IMR-90 (cell line): ENCODE data around the gene ADGRG1. TPM values are rescaled to one million over a fixed set of nuclear protein-coding genes. Genes with fewer than 3 reads are reported as not detected.

ENCODE experiments used
- ATAC-seq: fragments of 200-7000 bp; cut with Tn5 transposase; 2 replicates; pipeline ENCODE4 v1.9.1; 2020; ENCODE audit warnings: low read depth, mild to moderate bottlenecking, moderate library complexity
- BruUV-seq: library from RNA; stranded (reverse); fragments of 400-500 nt; replicated peaks from 2 replicates; lab custom pipeline; 2021; lab: Mats Ljungman, UMichigan
- CTCF ChIA-PET: fragments of 300-600 bp; formaldehyde crosslinking; extraction: SDS; loops from one replicate; lab custom pipeline; 2021; ENCODE audit warnings: antibody characterized with exemption; lab: Yijun Ruan, JAX
- POLR2A ChIA-PET: fragments of 300-600 bp; sonication (Branson Sonifier 250); formaldehyde crosslinking; loops from one replicate; lab custom pipeline; 2022; ENCODE audit warnings: antibody characterized with exemption; ENCODE audit not compliant: unreplicated experiment; lab: Charles Lee
- DNase-seq: peaks from one replicate; pipeline ENCODE4 v3.0.0; 2013
- H2AFZ ChIP-seq: replicated peaks from 2 replicates; pipeline ENCODE3; 2013; ENCODE audit warnings: low read length, mild to moderate bottlenecking; ENCODE audit not compliant: poor library complexity
- H2AK5ac ChIP-seq: 2 replicates; pipeline ENCODE4 v1.6.1; 2013; ENCODE audit warnings: low read depth, low read length, inconsistent platforms
- H2AK9ac ChIP-seq: replicated peaks from 2 replicates; pipeline ENCODE3; 2013; ENCODE audit warnings: mild to moderate bottlenecking, low read depth, low read length, moderate library complexity; ENCODE audit not compliant: poor library complexity
- H2BK120ac ChIP-seq: 2 replicates; pipeline ENCODE4 v1.6.1; 2013; ENCODE audit warnings: low read depth, low read length, inconsistent platforms
- H2BK15ac ChIP-seq: 3 replicates; pipeline ENCODE4 v1.6.1; 2013; ENCODE audit warnings: low read depth, low read length, inconsistent platforms
- H2BK20ac ChIP-seq: 2 replicates; pipeline ENCODE4 v1.6.1; 2013; ENCODE audit warnings: low read depth, mild to moderate bottlenecking, inconsistent platforms, low read length, moderate library complexity
- H2BK5ac ChIP-seq: 2 replicates; pipeline ENCODE4 v1.6.1; 2013; ENCODE audit warnings: mild to moderate bottlenecking, low read depth, low read length, inconsistent platforms; ENCODE audit not compliant: poor library complexity, severe bottlenecking
- H3K14ac ChIP-seq: replicated peaks from 2 replicates; pipeline ENCODE4 v1.6.1; 2013; ENCODE audit warnings: low read depth, low read length, inconsistent platforms
- H3K18ac ChIP-seq: 2 replicates; pipeline ENCODE4 v1.6.1; 2013; ENCODE audit warnings: low read depth, low read length, control low read depth
- H3K23ac ChIP-seq: 2 replicates; pipeline ENCODE4 v1.6.1; 2013; ENCODE audit warnings: low read depth, low read length, inconsistent platforms
- H3K27ac ChIP-seq: 2 replicates; pipeline ENCODE4 v1.5.1; 2013; ENCODE audit warnings: mild to moderate bottlenecking, control low read depth, low read length; ENCODE audit not compliant: insufficient read depth
- H3K27me3 ChIP-seq: 2 replicates; pipeline ENCODE4 v1.6.1; 2013; ENCODE audit warnings: low read length; ENCODE audit not compliant: control insufficient read depth, insufficient read depth
- H3K36me3 ChIP-seq: 2 replicates; pipeline ENCODE4 v1.6.1; 2013; ENCODE audit warnings: low read length, mixed read lengths; ENCODE audit not compliant: control insufficient read depth, insufficient read depth
- H3K4ac ChIP-seq: 2 replicates; pipeline ENCODE4 v1.6.1; 2013; ENCODE audit warnings: low read depth, low read length, inconsistent platforms
- H3K4me1 ChIP-seq: 2 replicates; pipeline ENCODE4 v1.6.1; 2013; ENCODE audit warnings: low read length, mixed read lengths; ENCODE audit not compliant: control insufficient read depth, insufficient read depth
- H3K4me2 ChIP-seq: 2 replicates; pipeline ENCODE4 v1.6.1; 2013; ENCODE audit warnings: low read depth, mild to moderate bottlenecking, control low read depth, low read length, moderate library complexity
- H3K4me3 ChIP-seq: 2 replicates; pipeline ENCODE4 v1.5.1; 2013; ENCODE audit warnings: low read depth, mild to moderate bottlenecking, control low read depth, low read length, moderate library complexity; ENCODE audit not compliant: insufficient read depth
- H3K56ac ChIP-seq: 2 replicates; pipeline ENCODE4 v1.6.1; 2013; ENCODE audit warnings: low read length, inconsistent platforms; ENCODE audit not compliant: insufficient read depth; ENCODE audit errors: extremely low read depth
- H3K79me1 ChIP-seq, 2 experiments: 2 replicates each; pipeline ENCODE4 v1.6.1; 2013; ENCODE audit warnings: low read length in 2 of 2, inconsistent platforms in 1 of 2, low read depth in 1 of 2
- H3K9ac ChIP-seq: 2 replicates; pipeline ENCODE4 v1.6.1; 2013; ENCODE audit warnings: low read depth, low read length, control low read depth
- H3K9me1 ChIP-seq: 2 replicates; pipeline ENCODE4 v1.6.1; 2013; ENCODE audit warnings: low read length, inconsistent platforms; ENCODE audit not compliant: insufficient read depth
- H3K9me3 ChIP-seq: 2 replicates; pipeline ENCODE4 v1.6.1; 2013; ENCODE audit warnings: low read length; ENCODE audit not compliant: control insufficient read depth, insufficient read depth
- H4K20me1 ChIP-seq: 2 replicates; pipeline ENCODE4 v1.6.1; 2013; ENCODE audit warnings: low read length, inconsistent platforms; ENCODE audit not compliant: insufficient read depth
- H4K5ac ChIP-seq: 2 replicates; pipeline ENCODE4 v1.6.1; 2013; ENCODE audit warnings: mild to moderate bottlenecking, low read depth, low read length, control low read depth
- H4K8ac ChIP-seq, 2 experiments: 2 replicates each; pipeline ENCODE4 v1.6.1; 2013; ENCODE audit warnings: low read depth in 2 of 2, low read length in 2 of 2, control low read depth in 1 of 2, inconsistent platforms in 1 of 2
- H4K91ac ChIP-seq: 2 replicates; pipeline ENCODE4 v1.6.1; 2013; ENCODE audit warnings: low read depth, low read length, inconsistent platforms; ENCODE audit not compliant: insufficient read depth
- BHLHE40 ChIP-seq: fragments of 150-350 bp; IDR thresholded peaks from 2 replicates; pipeline ENCODE4 v1.6.1; 2016; ENCODE audit warnings: mild to moderate bottlenecking, low read depth, low read length
- CEBPB ChIP-seq: IDR thresholded peaks from 2 replicates; pipeline ENCODE4 v1.6.1; 2012; ENCODE audit warnings: low read depth, low read length, improper control_type of control experiment
- CHD1 ChIP-seq: IDR thresholded peaks from 2 replicates; pipeline ENCODE4 v1.6.1; 2012; ENCODE audit warnings: low read depth, low read length, improper control_type of control experiment
- CTCF ChIP-seq: conservative IDR thresholded peaks from 2 replicates; pipeline ENCODE4 v1.5.1; 2012; ENCODE audit warnings: mild to moderate bottlenecking, low read depth, low read length, improper control_type of control experiment
- FOS ChIP-seq: fragments of 150-350 bp; IDR thresholded peaks from 2 replicates; pipeline ENCODE4 v1.6.1; 2016; ENCODE audit warnings: low read depth, low read length
- MAFK ChIP-seq: IDR thresholded peaks from 2 replicates; pipeline ENCODE4 v1.6.1; 2012; ENCODE audit warnings: low read depth, low read length, improper control_type of control experiment
- MAZ ChIP-seq: IDR thresholded peaks from 2 replicates; pipeline ENCODE4 v1.6.1; 2012; ENCODE audit warnings: low read depth, mild to moderate bottlenecking, low read length, improper control_type of control experiment, moderate library complexity, borderline replicate concordance
- NFE2L2 ChIP-seq: fragments of 150-350 bp; IDR thresholded peaks from 2 replicates; pipeline ENCODE4 v1.6.1; 2016; ENCODE audit warnings: low read depth, mild to moderate bottlenecking, low read length
- RAD21 ChIP-seq: IDR thresholded peaks from 2 replicates; pipeline ENCODE4 v1.6.1; 2012; ENCODE audit warnings: low read length, improper control_type of control experiment
- RFX5 ChIP-seq: IDR thresholded peaks from 2 replicates; pipeline ENCODE4 v1.8.0; 2012; ENCODE audit warnings: low read depth, mild to moderate bottlenecking, low read length, moderate library complexity
- SMC3 ChIP-seq: fragments of 150-350 bp; IDR thresholded peaks from 2 replicates; pipeline ENCODE4 v1.6.1; 2016; ENCODE audit warnings: low read depth, mild to moderate bottlenecking, antibody characterized with exemption, low read length, moderate library complexity
- USF2 ChIP-seq: fragments of 150-350 bp; IDR thresholded peaks from 2 replicates; pipeline ENCODE4 v1.6.1; 2017; ENCODE audit warnings: mild to moderate bottlenecking, antibody characterized with exemption, low read length, low read depth
- WGBS, 2 experiments: methylation state at CpG; one replicate each; pipeline versions ENCODE4 v1.1.5 to v1.1.7; 2013; ENCODE audit warnings: missing lambda C conversion rate in 2 of 2; ENCODE audit not compliant: insufficient read length in 1 of 2; ENCODE audit errors: extremely low coverage in 2 of 2; 5-methylcytosine and 5-hydroxymethylcytosine counted together
- dilution Hi-C: fragments of 300-500 bp; cut with HindIII; formaldehyde crosslinking; loops from one replicate; pipeline ENCODE4 v1.14.3; 2018; ENCODE audit warnings: low sequenced_read_pairs; ENCODE audit not compliant: unreplicated experiment
- in situ Hi-C: fragments of 300-500 bp; cut with MboI; formaldehyde crosslinking; loops from 3 replicates; pipeline ENCODE4 v1.14.3; 2019; ENCODE audit warnings: low sequenced_read_pairs, inconsistent platforms, mixed read lengths
- intact Hi-C: fragments of 100-400 bp; cut with micrococcal nuclease; formaldehyde crosslinking; loops from 2 replicates; pipeline ENCODE4 v1.10.0; 2022
- polyA plus RNA-seq, 3 experiments: library from polyadenylated mRNA; depleted of rRNA; stranded (reverse); fragments of >200 nt; gene quantifications; 2 replicates each; pipeline ENCODE4 v1.2.3, GENCODE V29; 2012; ENCODE audit warnings: low replicate concordance in 1 of 3
- total RNA-seq: library from RNA; depleted of rRNA; stranded (reverse); fragments of >200 nt; gene quantifications from 2 replicates; pipeline ENCODE4 v1.2.3, GENCODE V29; 2012

The ADGRG1 gene
- total and polyA plus RNA-seq, 2 of the 4 experiments (the other 2 are of a cell fraction) = 0.90 to 8.4 TPM

- TF ChIP-seq RAD21 = no peak
Measured at GRCh38 chr16:57682809-57683635, 54.6 kb downstream of the ADGRG1 start (continued).

- no peak overlapping the region for H3K4ac ChIP-seq
- DNase-seq = no peak
- no peak for ATAC-seq
- no peaks in the 10 kb centered on the region for H3K79me1 ChIP-seq
- no peaks in the 10 kb centered on the region for H3K36me3 ChIP-seq
- WGBS, 2 experiments = 60% methylated on average over 1 of the region's 18 CpGs; no CpG with 5 or more reads in 1 of the 2 experiments
- H3K4me2 ChIP-seq = no peak overlapping the region
- no peak overlapping the region for H4K91ac ChIP-seq
- no peak overlapping the region for H2BK120ac ChIP-seq
- no peaks in the 10 kb centered on the region for H3K4me1 ChIP-seq
- no peak overlapping the region for H2BK5ac ChIP-seq
- no peak overlapping the region for H4K8ac ChIP-seq
- peaks cover 58% of the 10 kb centered on the region for H3K27me3 ChIP-seq
- no peak overlapping the region for H2BK20ac ChIP-seq
- CTCF ChIA-PET = no interaction called here
- H3K23ac ChIP-seq = no peak overlapping the region
- no peak overlapping the region for H3K4me3 ChIP-seq
- BruUV-seq = no TSS peak
- H3K14ac ChIP-seq = no peak overlapping the region
- no peak overlapping the region for H2BK15ac ChIP-seq
- no peak overlapping the region for H2AFZ ChIP-seq
- H3K9ac ChIP-seq = no peak overlapping the region
- H3K18ac ChIP-seq = no peak overlapping the region
- H3K9me1 ChIP-seq = no peaks in the 10 kb centered on the region
- H3K9me3 ChIP-seq = no peaks in the 10 kb centered on the region
- H3K56ac ChIP-seq = no peak overlapping the region
- POLR2A ChIA-PET = no interaction called here
- in situ Hi-C loops = no loop called here
- H4K5ac ChIP-seq = no peak overlapping the region
- no peak overlapping the region for H3K27ac ChIP-seq
- dilution Hi-C loops = no loop called here
- intact Hi-C loops = no loop called here
- no peak overlapping the region for H2AK5ac ChIP-seq
- no peak overlapping the region for H2AK9ac ChIP-seq
- no peaks in the 10 kb centered on the region for H4K20me1 ChIP-seq
- TF ChIP-seq SMC3 (no peak), CTCF (no peak), FOS (no peak), RAD21 (no peak), MAZ (no peak), BHLHE40 (no peak), USF2 (no peak), MAFK (no peak), NFE2L2 (no peak), CEBPB (no peak), CHD1 (no peak), RFX5 (no peak)
Measured at GRCh38 chr16:57683636-57684545, 55.5 kb downstream of the ADGRG1 start.
